PC-3 (cell line): ENCODE measurements around the gene ROR1. TPM values are rescaled to one million over a fixed set of nuclear protein-coding genes. Genes with fewer than 3 reads are reported as not detected.

ENCODE experiments used
- ATAC-seq: fragments of 200-7000 bp; cut with Tn5 transposase; 2 replicates; pipeline ENCODE4 v1.9.1; 2020; ENCODE audit warnings: mild to moderate bottlenecking, moderate library complexity
- BruUV-seq: library from RNA; stranded (reverse); fragments of 400-500 nt; replicated peaks from 2 replicates; lab custom pipeline; 2021; lab: Mats Ljungman, UMichigan
- CTCF ChIA-PET: fragments of 300-600 bp; sonication (Branson Sonifier 250); formaldehyde crosslinking; loops from one replicate; lab custom pipeline; 2022; ENCODE audit warnings: antibody characterized with exemption; lab: Charles Lee
- POLR2A ChIA-PET: fragments of 300-600 bp; sonication (Branson Sonifier 250); formaldehyde crosslinking; loops from one replicate; lab custom pipeline; 2022; ENCODE audit warnings: antibody characterized with exemption; ENCODE audit not compliant: unreplicated experiment; lab: Charles Lee
- DNase-seq: peaks from one replicate; pipeline ENCODE4 v3.0.0-alpha.2; 2015
- H2AFZ ChIP-seq: fragments of 300-600 bp; sonication (generic); 2 replicates; pipeline ENCODE4 v1.6.0; 2016; ENCODE audit warnings: antibody characterized with exemption, low read length
- H3F3A ChIP-seq: fragments of 300-600 bp; sonication (generic); one replicate; pipeline ENCODE4 v1.6.0; 2017; ENCODE audit warnings: antibody characterized with exemption, low read length, control low read depth, mild to moderate bottlenecking; ENCODE audit not compliant: unreplicated experiment
- H3K27ac ChIP-seq: fragments of 300-600 bp; sonication (generic); 2 replicates; pipeline ENCODE4 v1.5.1; 2016; ENCODE audit warnings: mild to moderate bottlenecking, low read length
- H3K27me3 ChIP-seq: fragments of 300-600 bp; sonication (generic); 2 replicates; pipeline ENCODE4 v1.6.1; 2016; ENCODE audit warnings: low read length, mixed read lengths
- H3K36me3 ChIP-seq: fragments of 300-600 bp; sonication (generic); 2 replicates; pipeline ENCODE4 v1.6.1; 2016; ENCODE audit warnings: low read depth, mixed run types, low read length, mixed read lengths
- H3K4me1 ChIP-seq: fragments of 300-600 bp; sonication (generic); 2 replicates; pipeline ENCODE4 v1.5.1; 2016; ENCODE audit warnings: low read length; ENCODE audit not compliant: insufficient read depth
- H3K4me2 ChIP-seq: fragments of 300-600 bp; sonication (generic); 2 replicates; pipeline ENCODE4 v1.6.0; 2016; ENCODE audit warnings: low read length
- H3K4me3 ChIP-seq: fragments of 300-600 bp; sonication (generic); 2 replicates; pipeline ENCODE4 v1.5.1; 2016; ENCODE audit warnings: mild to moderate bottlenecking, low read length, mixed read lengths
- H3K79me2 ChIP-seq: fragments of 300-600 bp; sonication (generic); 2 replicates; pipeline ENCODE4 v1.6.1; 2017; ENCODE audit warnings: low read length, mixed read lengths
- H3K9ac ChIP-seq: fragments of 300-600 bp; sonication (generic); 2 replicates; pipeline ENCODE4 v1.6.0; 2016; ENCODE audit warnings: mild to moderate bottlenecking, low read length
- H3K9me2 ChIP-seq: fragments of 300-600 bp; sonication (generic); replicated peaks from 2 replicates; pipeline ENCODE4 v1.6.1; 2016; ENCODE audit warnings: mixed run types, low read length, mixed read lengths
- H3K9me3 ChIP-seq: fragments of 300-600 bp; sonication (generic); 2 replicates; pipeline ENCODE4 v1.6.1; 2016; ENCODE audit warnings: low read length, mixed read lengths
- H4K20me1 ChIP-seq: fragments of 300-600 bp; sonication (generic); 2 replicates; pipeline ENCODE4 v1.6.1; 2016; ENCODE audit warnings: low read length, mixed read lengths
- EZH2 ChIP-seq: fragments of 300-600 bp; sonication (generic); IDR thresholded peaks from one replicate; pipeline ENCODE4 v1.6.1; 2017; ENCODE audit warnings: antibody characterized with exemption, mild to moderate bottlenecking, low read length; ENCODE audit not compliant: unreplicated experiment
- EZH2phosphoT487 ChIP-seq: fragments of 300-600 bp; sonication (generic); IDR thresholded peaks from 2 replicates; pipeline ENCODE4 v1.6.1; 2018; ENCODE audit warnings: mild to moderate bottlenecking, antibody characterized with exemption, low read length, borderline replicate concordance
- intact Hi-C: fragments of 100-400 bp; cut with micrococcal nuclease; formaldehyde crosslinking; loops from 2 replicates; pipeline ENCODE4 v1.9.0; 2023
- total RNA-seq: library from RNA; depleted of rRNA; stranded (reverse); fragments of >200 nt; gene quantifications from 2 replicates; pipeline ENCODE4 v1.2.3, GENCODE V29; 2014
- TF ChIP-seq, protein P1 (sequence below): fragments of 300-600 bp; sonication (generic); conservative IDR thresholded peaks from 2 replicates; pipeline ENCODE4 v1.5.1; 2017; ENCODE audit warnings: antibody characterized with exemption, low read depth, mild to moderate bottlenecking, low read length

The ROR1 gene
- total RNA-seq, 1 experiment from 2014 or later = 16.5 TPM

DNA sequence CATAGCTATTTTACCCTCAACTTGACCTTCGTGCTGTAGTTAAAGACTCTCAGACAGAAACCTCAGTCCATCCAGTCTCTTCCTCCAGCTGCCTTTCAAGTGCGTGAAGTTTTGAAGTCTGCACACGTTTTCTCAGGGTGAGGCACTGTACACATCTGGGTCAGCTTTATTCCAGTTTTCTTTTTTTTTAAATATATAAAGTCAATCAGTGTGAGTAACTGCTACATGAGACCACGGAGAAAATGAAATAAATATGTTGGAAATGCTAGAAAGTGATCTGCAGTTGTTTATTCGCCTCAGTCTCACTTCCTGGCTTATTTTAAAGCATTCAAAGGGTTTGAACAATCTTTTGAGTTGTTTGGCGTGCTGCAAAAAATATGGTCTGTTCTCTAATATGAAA lies 135.7 kb downstream of the ROR1 start:
- POLR2A ChIA-PET = no interaction called here
- intact Hi-C loops = no loop called here
- Histone ChIP-seq H3K27me3 (no peaks in the 10 kb centered on the region), H3K9me2 (no peaks in the 10 kb centered on the region), H3K9me3 (no peaks in the 10 kb centered on the region), H3K4me2 (no peak overlapping the region), H3K79me2 (no peaks in the 10 kb centered on the region), H4K20me1 (no peaks in the 10 kb centered on the region), H3K4me1 (no peaks in the 10 kb centered on the region), H3K9ac (no peak overlapping the region), H3K27ac (no peak overlapping the region), H3F3A (no peaks in the 10 kb centered on the region), H2AFZ (no peak overlapping the region), H3K36me3 (no peaks in the 10 kb centered on the region), H3K4me3 (no peak overlapping the region)
- no TSS peak for BruUV-seq
- TF ChIP-seq, protein P1, sequence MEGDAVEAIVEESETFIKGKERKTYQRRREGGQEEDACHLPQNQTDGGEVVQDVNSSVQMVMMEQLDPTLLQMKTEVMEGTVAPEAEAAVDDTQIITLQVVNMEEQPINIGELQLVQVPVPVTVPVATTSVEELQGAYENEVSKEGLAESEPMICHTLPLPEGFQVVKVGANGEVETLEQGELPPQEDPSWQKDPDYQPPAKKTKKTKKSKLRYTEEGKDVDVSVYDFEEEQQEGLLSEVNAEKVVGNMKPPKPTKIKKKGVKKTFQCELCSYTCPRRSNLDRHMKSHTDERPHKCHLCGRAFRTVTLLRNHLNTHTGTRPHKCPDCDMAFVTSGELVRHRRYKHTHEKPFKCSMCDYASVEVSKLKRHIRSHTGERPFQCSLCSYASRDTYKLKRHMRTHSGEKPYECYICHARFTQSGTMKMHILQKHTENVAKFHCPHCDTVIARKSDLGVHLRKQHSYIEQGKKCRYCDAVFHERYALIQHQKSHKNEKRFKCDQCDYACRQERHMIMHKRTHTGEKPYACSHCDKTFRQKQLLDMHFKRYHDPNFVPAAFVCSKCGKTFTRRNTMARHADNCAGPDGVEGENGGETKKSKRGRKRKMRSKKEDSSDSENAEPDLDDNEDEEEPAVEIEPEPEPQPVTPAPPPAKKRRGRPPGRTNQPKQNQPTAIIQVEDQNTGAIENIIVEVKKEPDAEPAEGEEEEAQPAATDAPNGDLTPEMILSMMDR = no peak
- TF ChIP-seq EZH2 = no peak
- no peak for TF ChIP-seq EZH2phosphoT487
- no peak for DNase-seq
- no peak for ATAC-seq
- CTCF ChIA-PET = no interaction called here

DNA sequence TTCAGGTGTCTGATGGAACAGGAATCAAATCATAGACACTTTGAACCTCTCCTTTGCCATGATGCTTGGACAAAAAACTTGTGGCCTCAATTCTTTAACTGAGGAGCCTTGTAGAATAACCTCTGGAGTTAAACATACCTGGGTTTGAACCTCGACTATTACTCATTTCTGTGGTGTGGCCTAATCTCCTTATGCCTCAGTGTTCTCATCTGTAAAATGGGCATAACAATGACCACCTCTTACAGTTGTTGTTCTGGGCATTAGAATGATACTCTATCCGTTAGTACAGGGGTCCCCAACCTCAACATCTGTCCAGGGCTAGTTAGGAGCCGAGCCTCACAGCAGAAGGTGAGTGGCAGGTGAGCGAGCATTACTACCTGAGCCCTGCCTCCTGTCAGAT lies 137.2 kb downstream of the ROR1 start:
- no peaks in the 10 kb centered on the region for H3K36me3 ChIP-seq
- H4K20me1 ChIP-seq = no peaks in the 10 kb centered on the region
- no peak overlapping the region for H3K27ac ChIP-seq
- BruUV-seq = no TSS peak
- ATAC-seq = no peak
- ChIA-PET POLR2A (no interaction called here), CTCF (no interaction called here)
- no peaks in the 10 kb centered on the region for H3K79me2 ChIP-seq
- DNase-seq = no peak
- TF ChIP-seq EZH2 (no peak), EZH2phosphoT487 (no peak)
- TF ChIP-seq, protein P1 = no peak
- no peak overlapping the region for H3K9ac ChIP-seq
- H3K4me2 ChIP-seq = no peak overlapping the region
- no peaks in the 10 kb centered on the region for H3F3A ChIP-seq
- no peaks in the 10 kb centered on the region for H3K27me3 ChIP-seq
- intact Hi-C loops = loop anchor here (10.0 kb wide), 2 partner anchors 236 to 296 kb away; no protein-coding TSS in a partner anchor
- no peaks in the 10 kb centered on the region for H3K9me3 ChIP-seq
- no peaks in the 10 kb centered on the region for H3K9me2 ChIP-seq
- no peak overlapping the region for H3K4me3 ChIP-seq
- no peak overlapping the region for H2AFZ ChIP-seq
- no peaks in the 10 kb centered on the region for H3K4me1 ChIP-seq

DNA sequence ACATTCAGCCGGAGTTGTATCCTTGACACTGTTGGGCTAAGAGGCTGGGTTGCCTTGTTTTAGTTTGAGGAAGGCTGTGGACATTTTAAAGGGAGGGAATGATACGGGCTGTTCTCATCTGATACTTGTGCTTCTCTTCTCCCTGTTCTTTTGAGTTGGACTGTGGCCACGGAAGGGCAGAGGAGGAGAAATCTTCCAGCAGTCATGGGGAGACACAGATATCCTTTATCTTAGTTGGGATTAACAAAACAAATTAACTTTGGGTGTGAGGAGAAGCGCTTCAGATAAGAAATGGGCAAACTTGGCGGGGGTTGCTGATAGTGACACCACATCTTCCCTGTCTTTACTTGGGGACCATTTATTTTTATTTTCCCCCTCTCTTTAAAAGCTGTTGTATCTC lies 138.8 kb downstream of the ROR1 start:
- no peaks in the 10 kb centered on the region for H3F3A ChIP-seq
- no TSS peak for BruUV-seq
- no peak for ATAC-seq
- H3K4me1 ChIP-seq = peaks cover 5% of the 10 kb centered on the region; the same call in 1 of the 2 replicates
- no peak overlapping the region for H3K9ac ChIP-seq
- no peaks in the 10 kb centered on the region for H3K79me2 ChIP-seq
- no peak overlapping the region for H3K4me2 ChIP-seq
- CTCF ChIA-PET = no interaction called here
- no peak for DNase-seq
- no peak overlapping the region for H3K4me3 ChIP-seq
- no peak overlapping the region for H3K27ac ChIP-seq
- intact Hi-C loops = loop anchor here (10.0 kb wide), 2 partner anchors 238 to 298 kb away; no protein-coding TSS in a partner anchor
- H3K9me2 ChIP-seq = no peaks in the 10 kb centered on the region
- no peak for TF ChIP-seq EZH2phosphoT487
- no peak overlapping the region for H2AFZ ChIP-seq
- no peaks in the 10 kb centered on the region for H3K36me3 ChIP-seq
- H3K9me3 ChIP-seq = no peaks in the 10 kb centered on the region
- no peaks in the 10 kb centered on the region for H3K27me3 ChIP-seq
- H4K20me1 ChIP-seq = no peaks in the 10 kb centered on the region
- POLR2A ChIA-PET = no interaction called here
